ENCODE measurements around the gene ABCB8. TPM values are rescaled to one million over a fixed set of nuclear protein-coding genes. Genes with fewer than 3 reads are reported as not detected.

The ABCB8 gene
- total and polyA plus RNA-seq, 9 of the 15 experiments (the other 6 are each of a cell fraction or from before 2014, with no cell fraction given): 7.6 to 106 (median 36.3) TPM

DNA sequence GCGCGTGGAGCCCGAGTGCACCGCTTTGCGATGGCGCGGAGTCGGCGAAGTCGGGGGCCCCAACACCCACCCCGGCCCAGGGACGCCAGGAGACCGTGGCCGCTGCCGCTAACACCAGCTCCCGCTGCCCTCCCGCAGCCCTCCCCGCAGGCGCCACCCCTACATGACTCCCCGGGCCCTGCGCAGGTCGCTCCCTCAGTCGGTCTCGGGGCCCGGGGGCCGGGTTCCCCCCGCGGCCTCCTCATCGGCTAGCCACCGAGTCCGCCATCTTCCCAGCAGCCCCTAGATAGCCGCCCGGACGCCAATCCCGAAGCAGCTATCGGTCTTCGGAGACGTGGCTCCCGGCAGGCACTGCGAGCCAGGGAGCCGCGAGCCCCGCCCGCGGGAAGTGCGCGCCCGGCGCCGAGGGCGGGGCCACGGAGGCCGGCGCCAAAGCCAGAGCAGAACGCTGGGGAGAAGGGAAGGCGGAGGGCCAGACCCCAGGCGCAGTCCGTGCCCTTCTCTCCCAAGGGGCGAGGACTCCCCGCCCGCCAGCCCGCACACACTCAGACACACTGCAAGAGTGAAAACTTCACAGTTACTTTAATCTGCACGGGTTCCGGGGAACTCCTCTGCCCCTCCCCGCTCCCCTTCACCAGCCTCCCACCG is 52.4 kb downstream of the ABCB8 start, which contains the start of gene FASTK (continued):
- TF ChIP-seq FUS (optimal IDR thresholded peaks at IDR 0.05; ENCODE audit: low read depth, low read length) (peak; percentile 68), THRAP3 (IDR thresholded peaks at IDR 0.05; ENCODE audit: borderline replicate concordance) (no peak), CSDE1 (IDR thresholded peaks at IDR 0.05) (no peak), KLF1 (tag; IDR thresholded peaks at IDR 0.05) (no peak), HMGN3 (IDR thresholded peaks at IDR 0.05; ENCODE audit: borderline replicate concordance, extremely low read depth, insufficient read length, low read depth, low read length) (peak; percentile 96), SMARCB1 (IDR thresholded peaks at IDR 0.05; ENCODE audit: insufficient read length, low read depth) (no peak), NFYB (IDR thresholded peaks at IDR 0.05; ENCODE audit: extremely low read depth, insufficient read length) (no peak), NFE2L1 (tag; IDR thresholded peaks at IDR 0.05; ENCODE audit: borderline replicate concordance, low read depth) (no peak), YY1 (IDR thresholded peaks at IDR 0.05; ENCODE audit: borderline replicate concordance in 1 of 3, control insufficient read depth in 1 of 3, extremely low read depth in 1 of 3, insufficient read depth in 3 of 3, insufficient read length in 1 of 3, insufficient replicate concordance in 2 of 3, low read depth in 1 of 3, low read length in 2 of 3) (peak; percentile 92 to 99 (median 98)), ATF7 (IDR thresholded peaks at IDR 0.05) (peak; percentile 76), ZNF263 (CRISPR knock-in tag; IDR thresholded peaks at IDR 0.05; ENCODE audit: borderline replicate concordance) (peak; percentile 65; the same call in 1 of the 2 replicates), ZBED1 (IDR thresholded peaks at IDR 0.05) (peak; percentile 60; the same call in 1 of the 2 replicates), SPI1 (IDR thresholded peaks at IDR 0.05; ENCODE audit: borderline replicate concordance, low read depth, low read length) (peak; percentile 36; the same call in 1 of the 2 replicates), FOSL1 (tag; conservative IDR thresholded peaks at IDR 0.05) (peak; percentile 31; the same call in 1 of the 2 replicates), KDM4B (IDR thresholded peaks at IDR 0.05; ENCODE audit: borderline replicate concordance in 2 of 2, low read depth in 1 of 2) (peak in 1 of 2 experiments; percentile 40; a peak in 1 of 4 replicates), NR4A1 (CRISPR knock-in tag; IDR thresholded peaks at IDR 0.05) (no peak), NR4A1 (tag; IDR thresholded peaks at IDR 0.05) (no peak), ZZZ3 (IDR thresholded peaks at IDR 0.05) (no peak), HSF4 (CRISPR knock-in tag; IDR thresholded peaks at IDR 0.05; ENCODE audit: borderline replicate concordance) (no peak), ELF1 (tag; IDR thresholded peaks at IDR 0.05) (no peak), ZBTB17 (CRISPR knock-in tag; IDR thresholded peaks at IDR 0.05) (peak; percentile 80), GATA2 (CRISPR knock-in tag; IDR thresholded peaks at IDR 0.05) (no peak), ZNF239 (CRISPR knock-in tag; IDR thresholded peaks at IDR 0.05) (no peak)
- TF ChIP-seq, protein P1, sequence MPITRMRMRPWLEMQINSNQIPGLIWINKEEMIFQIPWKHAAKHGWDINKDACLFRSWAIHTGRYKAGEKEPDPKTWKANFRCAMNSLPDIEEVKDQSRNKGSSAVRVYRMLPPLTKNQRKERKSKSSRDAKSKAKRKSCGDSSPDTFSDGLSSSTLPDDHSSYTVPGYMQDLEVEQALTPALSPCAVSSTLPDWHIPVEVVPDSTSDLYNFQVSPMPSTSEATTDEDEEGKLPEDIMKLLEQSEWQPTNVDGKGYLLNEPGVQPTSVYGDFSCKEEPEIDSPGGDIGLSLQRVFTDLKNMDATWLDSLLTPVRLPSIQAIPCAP (CRISPR knock-in tag; IDR thresholded peaks at IDR 0.05; ENCODE audit: borderline replicate concordance): 0 out of 2 replicates have a peak, but pooled peaks have one; percentile 12
- TF ChIP-seq, protein P2, sequence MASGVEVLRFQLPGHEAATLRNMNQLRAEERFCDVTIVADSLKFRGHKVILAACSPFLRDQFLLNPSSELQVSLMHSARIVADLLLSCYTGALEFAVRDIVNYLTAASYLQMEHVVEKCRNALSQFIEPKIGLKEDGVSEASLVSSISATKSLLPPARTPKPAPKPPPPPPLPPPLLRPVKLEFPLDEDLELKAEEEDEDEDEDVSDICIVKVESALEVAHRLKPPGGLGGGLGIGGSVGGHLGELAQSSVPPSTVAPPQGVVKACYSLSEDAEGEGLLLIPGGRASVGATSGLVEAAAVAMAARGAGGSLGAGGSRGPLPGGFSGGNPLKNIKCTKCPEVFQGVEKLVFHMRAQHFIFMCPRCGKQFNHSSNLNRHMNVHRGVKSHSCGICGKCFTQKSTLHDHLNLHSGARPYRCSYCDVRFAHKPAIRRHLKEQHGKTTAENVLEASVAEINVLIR (CRISPR knock-in tag; IDR thresholded peaks at IDR 0.05): 0 out of 2 replicates have a peak, but pooled peaks have one; percentile 14

Measured in K562 (cell line).